Common myeloid progenitor, CD34-positive (primary cell): ENCODE data around the gene TMED9.

ENCODE experiments used
- CTCF ChIA-PET: fragments of 350-600 bp; sonication (Branson Sonifier 250); formaldehyde crosslinking; loops from one replicate; lab custom pipeline; 2021; ENCODE audit warnings: antibody characterized with exemption; lab: Charles Lee
- POLR2A ChIA-PET: fragments of 350-600 bp; sonication (Branson Sonifier 250); formaldehyde crosslinking; loops from one replicate; lab custom pipeline; 2021; ENCODE audit warnings: antibody characterized with exemption; lab: Charles Lee
- DNase-seq, 3 donors: peaks; one replicate each; pipeline versions ENCODE4 v3.0.0 to v3.0.0-alpha.2; 2013
- H3K27ac ChIP-seq, 2 experiments: 1 replicate in 1 of 2; 2 replicates in 1 of 2; pipeline ENCODE4 v1.7.0; 2013; ENCODE audit warnings: inconsistent platforms in 2 of 2, low read length in 2 of 2, mild to moderate bottlenecking in 2 of 2, low read depth in 1 of 2, moderate library complexity in 1 of 2; ENCODE audit not compliant: severe bottlenecking in 2 of 2, insufficient read depth in 1 of 2, poor library complexity in 1 of 2
- H3K27me3 ChIP-seq, 5 experiments: replicated peaks in 2 of 5; 1 replicate in 3 of 5; 2 replicates in 2 of 5; pipeline versions ENCODE4 v1.6.1 to v1.7.0; 2013; ENCODE audit warnings: low read length in 4 of 5, mild to moderate bottlenecking in 2 of 5, moderate library complexity in 2 of 5, inconsistent platforms in 1 of 5; ENCODE audit not compliant: insufficient read depth in 5 of 5, control insufficient read depth in 4 of 5
- H3K36me3 ChIP-seq, 4 experiments: 1 replicate in 2 of 4; 2 replicates in 2 of 4; pipeline versions ENCODE4 v1.6.1 to v1.7.0; 2013; ENCODE audit warnings: low read length in 3 of 4, control low read depth in 1 of 4, mild to moderate bottlenecking in 1 of 4; ENCODE audit not compliant: control insufficient read depth in 4 of 4, insufficient read depth in 4 of 4
- H3K4me1 ChIP-seq, 4 experiments: 1 replicate in 3 of 4; 2 replicates in 1 of 4; pipeline versions ENCODE4 v1.6.1 to v1.7.1; 2013; ENCODE audit warnings: low read length in 3 of 4, mild to moderate bottlenecking in 3 of 4, control low read depth in 1 of 4, inconsistent platforms in 1 of 4, moderate library complexity in 1 of 4; ENCODE audit not compliant: control insufficient read depth in 4 of 4, insufficient read depth in 4 of 4; ENCODE audit errors: control extremely low read depth in 1 of 4
- H3K4me3 ChIP-seq, 7 experiments: 1 replicate in 4 of 7; 2 replicates in 3 of 7; pipeline versions ENCODE4 v1.5.1 to v1.7.0; 2013; ENCODE audit warnings: mild to moderate bottlenecking in 7 of 7, low read length in 6 of 7, moderate library complexity in 6 of 7, inconsistent platforms in 2 of 7, low read depth in 2 of 7, control low read depth in 1 of 7; ENCODE audit not compliant: insufficient read depth in 4 of 7, control insufficient read depth in 1 of 7; ENCODE audit errors: extremely low read depth in 1 of 7
- H3K9me3 ChIP-seq, 5 experiments: 1 replicate in 4 of 5; 2 replicates in 1 of 5; pipeline versions ENCODE4 v1.6.1 to v1.7.1; 2013; ENCODE audit warnings: low read length in 4 of 5, mild to moderate bottlenecking in 2 of 5, inconsistent platforms in 1 of 5, low read depth in 1 of 5, moderate library complexity in 1 of 5; ENCODE audit not compliant: control insufficient read depth in 4 of 5, insufficient read depth in 2 of 5; ENCODE audit errors: control extremely low read depth in 1 of 5
- WGBS: methylation state at CpG from one replicate; pipeline ENCODE4 v1.1.5; 2013; ENCODE audit not compliant: insufficient coverage; 5-methylcytosine and 5-hydroxymethylcytosine counted together

TMED9 gene

DNA sequence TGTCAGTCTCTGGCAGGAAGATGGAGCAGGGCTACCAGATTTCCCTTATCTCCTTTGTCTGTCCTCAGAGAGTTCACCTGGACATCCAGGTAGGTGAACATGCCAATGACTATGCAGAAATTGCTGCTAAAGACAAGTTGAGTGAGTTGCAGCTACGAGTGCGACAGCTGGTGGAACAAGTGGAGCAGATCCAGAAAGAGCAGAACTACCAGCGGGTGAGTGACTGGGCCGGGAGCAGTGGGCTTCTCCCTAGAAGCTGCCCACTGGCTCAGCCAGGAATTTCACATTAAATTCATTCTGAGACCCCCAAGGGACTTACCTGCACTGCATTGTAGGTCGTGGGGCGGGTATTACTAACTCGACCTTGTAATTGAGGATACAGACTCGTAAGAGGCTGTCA, 2.1 kb downstream of the TMED9 start:
- Histone ChIP-seq H3K9me3 (no peaks in the 10 kb centered on the region), H3K4me3 (no peak overlapping the region), H3K36me3 (peaks cover 8 to 37% (median 32%) of the 10 kb centered on the region in 4 experiments), H3K4me1 (peaks cover 3 to 23% (median 15%) of the 10 kb centered on the region in 4 experiments), H3K27ac (no peak overlapping the region), H3K27me3 (peaks cover 0 to 11% (median 3%) of the 10 kb centered on the region in 5 experiments)
- POLR2A ChIA-PET, result no interaction called here
- WGBS, result 95% methylated on average over 5 of the region's 8 CpGs
- no peak for DNase-seq
- CTCF ChIA-PET, result interaction anchor here (1.1 to 2.5 kb wide), 3 partner anchors 8 to 93 kb away, joined by 3 to 16 read pairs (median 4); no protein-coding TSS in a partner anchor

DNA sequence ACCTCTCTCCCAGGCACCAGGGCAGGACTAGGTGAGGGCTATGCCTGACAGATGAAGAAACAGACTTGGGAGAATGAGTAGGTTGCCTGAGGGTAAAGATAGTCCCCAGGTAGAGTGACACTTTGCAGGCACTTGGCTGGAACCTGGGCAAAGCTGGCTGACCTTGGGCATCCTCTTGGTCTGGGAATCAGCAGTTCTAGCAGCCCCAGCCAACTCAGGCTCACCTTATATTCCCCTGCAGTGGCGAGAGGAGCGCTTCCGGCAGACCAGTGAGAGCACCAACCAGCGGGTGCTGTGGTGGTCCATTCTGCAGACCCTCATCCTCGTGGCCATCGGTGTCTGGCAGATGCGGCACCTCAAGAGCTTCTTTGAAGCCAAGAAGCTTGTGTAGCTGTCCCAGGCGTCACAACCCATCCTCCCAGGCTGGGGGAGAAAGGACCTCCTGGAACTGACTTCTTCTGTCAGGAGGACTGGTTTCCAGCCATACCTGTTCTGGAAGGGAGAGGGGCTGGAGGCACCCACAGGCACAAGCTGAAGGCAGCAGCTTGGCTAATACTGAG, 3.1 kb downstream of the TMED9 start:
- Histone ChIP-seq H3K9me3 (no peaks in the 10 kb centered on the region), H3K27ac (no peak overlapping the region), H3K4me1 (peaks cover 3 to 24% (median 16%) of the 10 kb centered on the region in 4 experiments), H3K27me3 (peaks cover 0 to 8% (median 2%) of the 10 kb centered on the region in 5 experiments), H3K36me3 (peaks cover 8 to 37% (median 32%) of the 10 kb centered on the region in 4 experiments), H3K4me3 (no peak overlapping the region)
- DNase-seq, result no peak
- WGBS, result 99% methylated on average over 8 of the region's 8 CpGs
- ChIA-PET CTCF (no interaction called here), POLR2A (no interaction called here)

- 100% methylated on average over 2 of the region's 2 CpGs for WGBS
- H3K4me1 ChIP-seq, result peaks cover 5 to 32% (median 24%) of the 10 kb centered on the region in 4 experiments
These were observed 4.2 kb downstream of the TMED9 start for GRCh38 chr5:177595991-177596774.

DNA sequence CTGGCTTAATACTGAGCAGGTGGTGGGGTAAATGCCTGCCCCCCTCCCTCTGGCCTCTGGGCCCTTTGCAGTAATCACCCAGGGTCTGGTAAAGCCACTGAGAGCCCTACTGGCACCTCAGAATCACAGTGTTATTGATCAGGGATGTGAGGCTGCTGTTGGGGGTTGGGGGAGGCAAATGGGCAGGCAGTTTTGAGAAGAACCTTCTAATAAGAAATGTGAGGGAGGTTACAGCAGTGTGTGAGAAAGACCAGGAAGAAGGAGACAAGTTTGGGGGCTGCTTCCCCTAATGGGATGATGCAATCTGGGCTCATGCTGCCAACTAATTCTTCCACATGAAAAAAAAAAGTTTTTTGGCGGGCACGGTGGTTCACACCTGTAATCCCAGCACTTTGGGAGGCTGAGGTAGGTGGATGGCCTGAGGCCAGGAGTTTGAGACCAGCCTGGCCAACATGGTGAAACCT, 4.8 kb downstream of the TMED9 start:
- peaks cover 5 to 29% (median 22%) of the 10 kb centered on the region in 4 experiments for H3K4me1 ChIP-seq
- POLR2A ChIA-PET, result no interaction called here
- no peak overlapping the region for H3K4me3 ChIP-seq
- WGBS, result no CpG with 5 or more reads among the region's 2 CpGs
- H3K27ac ChIP-seq, result no peak overlapping the region
- H3K9me3 ChIP-seq, result no peaks in the 10 kb centered on the region
- no peak for DNase-seq
- H3K27me3 ChIP-seq, result no peaks in the 10 kb centered on the region
- peaks cover 8 to 37% (median 32%) of the 10 kb centered on the region in 4 experiments for H3K36me3 ChIP-seq
- CTCF ChIA-PET, result no interaction called here

More at GRCh38 chr5:177595991-177596774, 4.2 kb downstream of the TMED9 start:
- H3K4me3 ChIP-seq, result no peak overlapping the region
- no peaks in the 10 kb centered on the region for H3K27me3 ChIP-seq
- DNase-seq, result no peak
- H3K9me3 ChIP-seq, result no peaks in the 10 kb centered on the region
- peaks cover 8 to 37% (median 32%) of the 10 kb centered on the region in 4 experiments for H3K36me3 ChIP-seq
- CTCF ChIA-PET, result interaction anchor here (0.6 kb wide), 1 partner anchor 94 kb away, joined by 3 read pairs; no protein-coding TSS in a partner anchor
- POLR2A ChIA-PET, result interaction anchor here (0.5 kb wide), 1 partner anchor 17 kb away, joined by 3 read pairs; no protein-coding TSS in a partner anchor
- no peak overlapping the region for H3K27ac ChIP-seq

GRCh38 chr5:177598477-177598876, 6.5 kb downstream of the TMED9 start:
- no peak for DNase-seq
- Histone ChIP-seq H3K9me3 (no peaks in the 10 kb centered on the region), H3K27ac (no peak overlapping the region), H3K4me3 (peak overlapping the region in 1 of 7 experiments; percentile 2), H3K36me3 (peaks cover 8 to 37% (median 33%) of the 10 kb centered on the region in 4 experiments), H3K27me3 (no peaks in the 10 kb centered on the region), H3K4me1 (peaks cover 5 to 19% (median 12%) of the 10 kb centered on the region in 4 experiments)
- ChIA-PET POLR2A (no interaction called here), CTCF (no interaction called here)
- 38% methylated on average over 2 of the region's 5 CpGs for WGBS

DNA sequence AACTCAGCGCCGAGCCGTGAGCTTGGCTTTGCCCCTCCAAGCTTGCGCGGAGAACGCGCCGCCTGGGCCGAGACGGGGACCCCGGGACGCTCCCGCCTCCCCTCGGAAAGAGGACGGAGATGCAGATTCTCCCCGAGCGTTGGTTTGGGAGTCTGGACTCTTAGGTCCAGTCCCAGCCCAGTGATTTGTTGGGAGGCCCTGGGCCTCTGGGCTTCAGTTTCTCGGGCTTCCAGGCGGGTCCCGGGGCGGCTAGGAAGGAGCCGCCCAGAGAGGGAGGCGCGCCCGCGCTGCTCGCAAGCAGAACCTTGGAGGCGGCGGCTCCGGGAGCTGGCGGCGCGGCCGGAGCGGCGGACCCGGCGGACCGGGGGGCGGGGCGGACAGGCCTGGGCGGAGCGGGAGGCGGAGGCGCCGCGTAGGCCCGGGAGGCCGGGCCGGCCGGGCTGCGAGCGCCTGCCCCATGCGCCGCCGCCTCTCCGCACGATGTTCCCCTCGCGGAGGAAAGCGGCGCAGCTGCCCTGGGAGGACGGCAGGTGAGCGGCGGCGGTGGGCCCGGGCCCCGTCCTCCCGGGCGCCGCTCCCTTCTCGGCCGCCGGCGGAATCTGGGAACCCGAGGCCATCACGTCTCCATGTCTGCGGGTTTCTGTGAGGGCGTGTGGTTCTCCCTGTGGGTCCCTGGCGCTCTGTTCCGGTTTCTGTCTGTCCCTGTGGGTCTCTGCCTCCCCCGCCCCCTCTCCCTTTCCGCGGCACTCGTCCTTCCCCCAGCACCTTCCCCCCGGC, 7.9 kb downstream of the TMED9 start, which contains the start of gene B4GALT7:
B4GALT7 (plus strand) TSS at position 402 of the 777 bp plus-strand sequence; CDS start at position 481, 79 bp downstream.
- Histone ChIP-seq H3K9me3 (no peaks in the 10 kb centered on the region), H3K4me1 (peaks cover 5 to 18% (median 12%) of the 10 kb centered on the region in 4 experiments), H3K36me3 (peaks cover 5 to 22% (median 20%) of the 10 kb centered on the region in 4 experiments), H3K27ac (peak within 1 kb of the TSS; percentile 58 to 81), H3K4me3 (peak within 1 kb of the TSS; percentile 58 to 88 (median 79)), H3K27me3 (no peaks in the 10 kb centered on the region)
- 0% methylated on average over 61 of the region's 86 CpGs for WGBS
- DNase-seq, result peak; percentile 67 to 82 (median 80)
- POLR2A ChIA-PET, result interaction anchor here (0.6 kb wide), 1 partner anchor 39 kb away, joined by 3 read pairs; no protein-coding TSS in a partner anchor
- CTCF ChIA-PET, result no interaction called here
